Fibroblast of skin of back (primary cell): ENCODE measurements around the gene ARHGEF7.
A peak's percentile ranks its signal among the peaks of the same experiment; 100 is the strongest.
"Not testable (repeated sequence)": the region's sequence is repeated elsewhere in the genome, so short reads cannot be mapped to it uniquely, and the experiment has no call there.

ENCODE experiments used
- DNase-seq: peaks from one replicate; pipeline ENCODE4 v3.0.0-alpha.2; 2013

The ARHGEF7 gene

DNA sequence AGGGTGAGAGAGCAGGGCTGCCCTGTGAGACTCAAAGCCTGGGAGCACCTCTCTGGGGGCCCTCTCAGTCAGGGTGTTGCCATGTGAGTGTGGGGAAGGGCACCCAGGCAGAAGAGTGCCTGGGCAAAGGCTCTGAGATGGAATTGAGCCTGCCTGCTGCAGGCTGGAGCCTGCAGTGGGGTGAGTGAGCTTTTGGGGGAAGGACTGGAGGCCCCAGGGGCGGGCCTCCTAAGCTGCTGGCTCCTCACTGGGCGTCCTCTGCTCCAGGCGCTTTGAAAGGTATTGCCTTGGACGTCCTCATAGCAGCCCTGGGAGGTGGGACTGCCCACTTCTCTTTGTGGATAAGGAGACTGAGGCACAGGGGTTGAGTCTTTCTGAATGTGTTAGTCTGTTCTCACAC, 60.3 kb downstream of the ARHGEF7 start:
- no peak for DNase-seq

DNA sequence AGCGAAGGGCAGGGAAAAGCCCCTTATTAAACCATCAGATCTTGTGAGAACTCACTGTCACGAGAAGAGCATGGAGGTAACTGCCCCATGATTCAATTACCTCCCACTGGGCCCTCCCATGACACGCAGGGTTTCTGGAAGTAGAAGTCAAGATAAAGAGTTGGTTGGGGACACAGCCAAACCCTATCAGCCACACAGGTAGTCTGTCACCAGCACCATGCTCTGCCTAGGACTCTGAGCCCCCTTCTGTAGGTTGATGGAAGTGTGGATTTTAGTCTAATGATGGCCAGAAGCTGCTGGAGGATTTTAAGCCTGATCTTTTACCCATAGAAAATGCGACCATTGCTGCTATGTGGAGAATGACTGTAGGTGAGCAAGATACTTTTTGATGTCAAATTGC, 60.8 kb downstream of the ARHGEF7 start:
- no peak for DNase-seq

DNA sequence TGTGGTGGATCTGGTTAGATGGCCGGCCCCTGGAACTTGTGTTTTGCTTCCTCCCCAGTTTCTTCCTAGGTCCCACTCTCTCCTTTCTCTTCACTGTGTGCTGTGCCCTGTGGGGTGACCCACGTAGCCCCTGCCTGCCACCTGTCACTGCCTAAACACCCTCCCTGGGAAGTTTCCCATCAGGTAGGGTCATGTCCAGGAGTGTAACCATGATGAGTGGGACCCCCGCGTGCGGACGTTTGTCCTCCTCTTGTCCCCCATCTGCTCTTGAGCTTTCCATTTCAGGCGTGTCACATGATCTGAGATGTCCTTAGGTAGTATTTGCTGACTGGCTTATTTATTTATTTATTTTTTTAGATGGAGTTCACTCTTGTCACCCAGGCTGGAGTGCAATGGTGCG, 61.3 kb downstream of the ARHGEF7 start:
- no peak for DNase-seq

DNA sequence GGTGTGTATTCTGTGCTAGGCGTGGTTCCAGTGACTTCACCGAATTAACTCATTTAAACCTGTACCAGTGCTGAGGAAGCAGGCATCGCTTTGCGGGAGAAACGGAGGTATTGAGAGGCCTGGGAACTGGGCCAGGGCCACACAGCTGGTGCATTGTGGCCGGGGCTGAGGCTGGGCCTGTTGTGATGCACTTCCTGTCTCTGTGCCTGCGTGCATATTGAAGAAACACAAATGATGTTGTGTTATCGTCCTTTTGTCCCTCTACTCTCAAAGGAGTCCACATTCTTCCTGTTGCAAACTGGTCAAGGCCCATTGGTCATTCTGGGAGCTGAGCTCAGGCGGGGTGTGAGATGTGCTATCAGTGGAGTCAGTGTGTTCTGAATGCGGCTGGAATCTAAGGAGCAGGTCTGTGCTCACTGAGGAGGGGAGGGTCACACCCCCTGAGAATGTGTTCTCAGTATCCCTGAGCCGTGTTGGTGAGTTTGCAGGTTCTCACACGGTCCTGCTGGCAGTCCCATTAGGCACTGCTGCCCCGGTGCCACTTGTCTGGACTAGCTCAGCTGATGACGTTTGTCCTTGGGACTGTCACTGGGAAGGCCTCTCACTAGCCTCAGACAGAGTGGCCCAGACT, 62.1 kb downstream of the ARHGEF7 start:
- peak; percentile 68 for DNase-seq

DNA sequence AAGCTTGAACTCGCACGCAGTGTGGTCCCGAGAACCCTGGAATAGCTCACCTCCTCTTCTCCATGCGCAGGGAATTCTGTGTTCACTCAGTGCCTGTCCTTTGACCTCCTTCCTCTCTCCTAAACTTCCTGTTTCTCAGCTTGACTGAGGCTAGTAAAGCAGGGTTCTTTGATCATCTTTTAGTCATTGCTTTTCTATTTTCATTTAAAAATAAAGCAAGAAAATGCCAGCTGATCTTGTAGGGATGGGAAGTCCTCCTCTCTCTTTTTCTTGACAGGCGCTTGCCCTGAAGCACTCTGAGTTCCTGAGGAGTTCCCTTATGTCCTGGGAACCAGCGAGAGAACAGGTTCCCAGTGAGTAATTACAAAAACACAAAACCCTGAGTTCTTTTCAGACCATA, 62.8 kb downstream of the ARHGEF7 start:
- peak; percentile 98 for DNase-seq

DNA sequence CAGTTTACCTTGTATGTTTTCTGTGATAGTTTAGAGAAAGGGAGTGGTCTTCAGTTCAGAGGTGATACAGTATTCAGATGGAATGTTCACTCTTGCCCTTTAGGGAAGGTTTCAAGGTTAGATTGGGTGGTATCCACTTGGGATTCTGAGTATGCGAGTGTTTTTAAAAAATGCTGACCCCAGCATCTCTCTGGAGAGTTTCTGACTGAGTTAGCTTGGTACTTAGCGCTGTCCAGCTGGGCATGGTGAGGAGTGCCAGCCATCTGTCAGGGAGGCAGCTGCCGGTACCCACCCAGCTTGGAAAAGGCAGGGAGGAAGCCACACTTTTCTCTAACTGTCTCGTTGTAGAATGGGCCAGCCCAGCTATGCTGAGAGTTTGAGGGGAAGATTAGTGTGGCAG, 63.3 kb downstream of the ARHGEF7 start:
- DNase-seq = peak; percentile 74

DNA sequence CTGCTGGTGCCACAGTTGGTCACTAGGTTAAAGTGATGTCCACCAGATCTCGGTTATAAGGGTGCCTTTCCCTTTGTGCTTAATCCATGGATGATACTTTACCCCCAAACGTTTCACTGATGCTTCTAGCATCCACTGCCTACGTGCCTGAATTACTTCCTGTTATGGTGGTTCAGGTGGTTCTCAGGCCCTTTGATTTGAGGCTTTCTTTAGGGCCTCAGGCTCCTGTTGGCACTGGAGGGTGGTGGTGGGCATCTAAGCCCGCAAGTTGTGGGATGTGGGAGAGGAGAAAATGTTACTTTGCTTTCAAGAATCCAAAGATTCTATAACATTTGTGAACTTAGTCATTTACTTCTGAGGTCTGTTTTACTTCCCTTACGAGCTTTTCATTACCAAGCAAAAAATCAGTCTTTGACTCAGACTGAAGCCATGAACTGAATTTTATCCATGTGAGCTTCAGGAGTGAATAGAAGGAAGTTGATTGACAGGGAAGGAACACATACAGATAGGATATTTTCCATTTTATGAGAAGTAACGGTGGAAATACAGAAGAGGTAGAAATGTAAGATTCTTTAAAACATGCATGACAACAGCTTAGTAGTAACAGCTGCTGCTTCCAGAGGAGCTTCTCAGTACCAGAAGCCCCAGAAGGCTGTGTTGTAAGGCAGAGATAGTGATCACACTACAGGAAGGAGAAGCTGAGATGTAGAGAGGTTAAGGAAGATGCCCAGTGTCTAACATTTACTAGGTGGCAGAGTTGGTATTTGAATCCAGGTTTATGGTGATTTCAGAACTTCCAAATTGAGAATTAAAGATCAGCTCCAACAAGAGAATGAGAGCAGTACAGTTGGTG, 65.0 kb downstream of the ARHGEF7 start:
- peak; percentile 82 for DNase-seq

DNA sequence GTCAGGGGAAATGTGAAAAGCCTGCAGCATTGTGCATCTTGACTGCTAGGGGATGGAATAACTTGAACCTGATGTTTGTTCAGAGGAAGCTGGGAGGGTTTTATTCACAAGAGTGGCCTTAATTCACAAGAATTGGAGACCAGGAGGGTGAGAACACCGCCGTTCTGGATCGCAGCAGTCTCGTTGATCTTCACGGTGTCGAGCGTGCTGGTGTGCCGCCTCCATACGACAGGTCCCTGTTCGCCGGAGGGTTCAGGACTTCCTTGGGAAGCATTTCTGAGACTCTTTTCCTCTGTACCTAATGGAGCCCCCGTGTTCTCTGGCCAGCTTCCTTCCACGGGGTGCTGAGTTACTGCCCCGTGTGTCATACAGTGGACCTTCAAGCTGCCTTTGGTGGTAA, 66.9 kb downstream of the ARHGEF7 start:
- DNase-seq = no peak

DNA sequence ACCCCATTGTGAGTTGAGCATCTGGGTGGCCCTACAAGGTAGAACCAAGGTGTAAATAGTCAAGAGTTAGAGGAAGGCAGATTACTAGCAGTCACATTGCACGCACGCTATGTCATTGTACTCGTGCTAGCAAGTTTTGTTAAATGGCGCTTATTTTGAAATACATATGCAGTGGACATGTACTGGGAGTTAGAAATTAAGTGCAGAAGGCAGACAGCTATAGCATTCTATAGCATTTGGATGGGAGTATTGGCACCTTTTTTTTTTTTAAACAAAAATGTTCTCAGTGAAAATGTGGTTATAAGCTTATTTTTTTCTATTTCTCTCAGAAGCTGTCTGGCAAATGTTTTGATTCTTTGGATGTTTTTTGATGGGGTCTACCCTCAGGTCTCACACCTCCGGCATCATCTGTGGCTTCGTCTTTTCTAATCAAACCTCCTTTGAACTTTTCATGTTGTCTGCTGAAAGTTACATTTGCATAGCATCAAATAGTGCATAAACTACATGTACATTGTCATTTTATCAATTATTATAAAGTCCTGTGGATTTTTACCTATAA, 68.1 kb downstream of the ARHGEF7 start:
- no peak for DNase-seq

DNA sequence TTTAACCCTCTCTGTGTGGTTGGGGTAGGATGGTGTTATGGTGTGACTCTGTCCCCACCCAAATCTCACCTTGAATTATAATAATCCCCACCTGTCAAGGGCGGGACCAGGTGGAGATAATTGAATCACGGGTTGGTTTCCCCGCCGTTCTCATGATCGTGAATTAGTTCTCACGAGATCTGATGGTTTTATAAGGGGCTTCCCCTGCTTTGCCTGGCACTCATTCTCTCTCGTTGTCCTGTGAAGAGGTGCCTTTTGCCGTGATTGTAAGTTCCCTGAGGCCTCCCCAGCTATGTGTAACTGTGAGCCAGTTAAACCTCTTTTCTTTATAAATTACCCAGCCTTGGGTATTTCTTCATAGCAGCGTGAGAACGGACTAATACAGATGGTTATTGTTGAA, 68.8 kb downstream of the ARHGEF7 start:
- DNase-seq = no peak

DNA sequence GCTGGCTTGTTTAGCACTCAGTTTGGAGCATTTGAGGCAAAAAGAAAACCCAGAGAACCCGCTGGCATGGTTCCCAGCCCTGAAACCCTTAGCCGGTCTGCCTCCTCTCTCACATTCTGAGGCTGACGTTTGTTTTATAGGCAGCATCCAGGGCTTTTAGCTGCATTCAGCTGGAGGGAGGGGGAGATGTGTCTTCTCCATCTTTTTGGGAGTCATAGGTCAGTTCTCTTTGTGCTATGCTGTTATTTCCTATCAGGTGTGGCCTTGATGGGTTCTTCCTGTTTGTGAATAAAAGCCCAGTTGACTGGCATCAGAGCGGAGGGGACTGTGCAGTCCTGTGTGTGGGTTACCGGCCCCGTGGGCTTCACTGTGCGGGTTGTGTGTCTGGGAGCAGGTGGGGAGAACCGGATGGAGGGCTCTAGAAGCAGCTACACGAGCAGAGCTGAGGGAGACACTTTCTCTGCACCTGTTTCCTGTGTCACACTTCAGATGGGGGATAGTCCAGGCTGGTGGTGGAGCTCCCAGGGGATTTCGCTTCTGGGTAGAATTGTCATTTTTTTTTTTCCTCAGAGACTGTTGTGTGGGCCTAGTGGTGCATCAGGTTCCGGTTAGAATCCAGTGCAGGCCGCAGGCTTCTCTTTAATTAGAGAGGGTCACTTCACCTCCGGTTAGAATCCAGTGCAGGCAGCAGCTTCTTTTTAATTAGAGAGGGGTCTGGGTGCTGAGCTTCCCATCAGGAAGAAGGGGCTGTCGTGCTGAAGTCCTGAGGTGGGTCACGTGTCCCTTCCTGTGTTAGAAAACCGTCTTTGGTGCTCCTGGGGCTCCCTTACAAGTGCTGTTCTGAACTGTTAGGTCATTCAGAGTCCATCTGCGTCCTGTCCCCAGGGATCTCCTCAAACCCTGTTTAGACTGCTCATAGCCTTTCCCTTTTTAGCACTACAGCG, 69.6 kb downstream of the ARHGEF7 start:
- DNase-seq = peak; percentile 47

DNA sequence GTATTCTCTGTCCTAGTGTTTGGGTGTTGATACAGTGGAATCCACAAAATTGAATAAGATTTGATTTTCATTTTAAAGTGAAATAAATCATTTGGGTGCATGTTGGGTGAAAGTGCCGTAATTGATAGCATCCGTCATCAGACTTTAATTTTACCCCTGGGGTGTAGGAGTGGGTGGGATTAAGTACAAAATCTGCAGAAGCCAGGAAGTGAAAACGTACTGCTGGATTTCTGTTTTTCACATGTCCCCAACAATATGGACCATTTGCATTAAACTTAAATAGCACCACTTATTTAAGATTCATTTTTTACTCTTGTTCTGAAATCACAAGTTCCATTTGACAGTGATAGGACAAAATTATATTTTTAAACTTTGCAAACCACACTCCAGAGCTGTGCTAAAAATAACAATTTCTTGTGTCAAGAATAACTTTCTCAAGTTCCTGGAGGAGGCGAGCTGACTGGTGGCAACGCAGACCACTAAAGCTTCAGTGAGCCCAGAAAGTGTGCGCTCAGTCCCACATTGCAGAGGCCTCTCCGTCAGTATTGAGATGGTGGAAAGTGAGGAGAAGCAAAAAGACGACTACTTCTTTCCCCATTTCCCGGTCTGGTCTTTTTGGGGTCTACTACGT, 71.3 kb downstream of the ARHGEF7 start:
- peak; percentile 35 for DNase-seq

DNA sequence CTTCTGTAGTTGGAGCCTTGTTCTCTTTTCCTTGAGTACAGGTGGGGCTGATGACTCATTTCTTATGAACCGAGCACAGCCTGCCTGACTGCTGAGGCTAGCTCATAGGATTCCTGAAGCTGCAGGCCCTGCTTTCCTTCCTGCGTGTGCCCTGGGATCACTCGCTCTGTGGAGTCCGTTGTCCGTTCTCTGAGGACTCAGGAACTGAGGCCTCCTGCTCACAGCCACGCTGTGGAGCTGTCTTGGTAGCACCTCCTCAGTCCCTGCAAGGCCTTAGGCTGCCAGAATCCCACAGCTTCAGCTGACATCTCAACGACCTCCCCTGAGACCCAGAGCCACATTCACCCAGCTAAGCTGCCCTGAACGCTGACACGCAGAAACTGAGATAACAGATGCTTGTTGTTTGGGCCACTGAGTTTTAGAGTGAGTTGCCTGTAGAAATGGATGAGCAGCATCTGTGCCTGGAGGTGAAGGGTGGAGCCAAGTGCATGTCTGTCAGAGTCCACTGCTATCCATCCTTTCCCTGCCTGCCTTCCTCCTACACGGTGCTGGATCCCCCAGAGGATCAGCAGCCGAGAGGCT, 72.9 kb downstream of the ARHGEF7 start:
- no peak for DNase-seq

DNA sequence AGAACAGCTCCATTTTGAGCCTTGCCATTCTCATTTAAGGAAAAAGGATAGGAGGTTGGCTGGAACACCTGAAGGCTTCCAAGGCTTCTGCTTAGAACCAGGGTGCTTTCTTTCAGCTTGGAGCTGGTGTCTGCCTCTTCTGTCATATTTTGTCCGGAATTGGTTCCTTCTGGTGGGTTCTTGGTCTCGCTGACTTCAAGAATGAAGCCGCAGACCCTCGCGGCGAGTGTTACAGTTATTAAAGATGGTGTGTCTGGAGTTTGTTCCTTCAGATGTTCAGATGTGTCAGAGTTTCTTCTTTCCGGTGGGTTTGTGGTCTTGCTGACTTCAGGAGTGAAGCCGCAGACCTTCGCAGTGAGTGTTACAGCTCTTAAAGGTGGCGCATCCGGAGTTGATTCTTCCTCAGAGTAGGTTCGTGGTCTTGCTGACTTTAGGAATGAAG, 74.0 kb downstream of the ARHGEF7 start:
- DNase-seq = not testable (repeated sequence)

DNA sequence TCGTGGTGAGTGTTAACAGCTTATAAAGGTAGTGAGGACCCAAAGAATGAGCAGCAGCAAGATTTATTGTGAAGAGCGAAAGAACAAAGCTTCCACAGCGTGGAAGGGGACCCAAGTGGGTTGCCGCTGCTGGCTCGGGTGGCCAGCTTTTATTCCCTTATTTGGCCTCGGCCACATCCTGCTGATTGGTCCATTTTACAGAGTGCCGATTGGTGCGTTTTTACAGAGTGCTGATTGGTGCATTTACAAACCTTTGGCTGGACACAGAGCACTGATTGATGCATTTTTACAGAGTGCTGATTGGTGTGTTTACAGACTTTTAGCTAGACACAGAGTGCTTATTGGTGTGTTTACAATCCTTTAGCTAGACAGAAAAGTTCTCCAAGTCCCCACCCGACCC, 74.4 kb downstream of the ARHGEF7 start:
- not testable (repeated sequence) for DNase-seq

DNA sequence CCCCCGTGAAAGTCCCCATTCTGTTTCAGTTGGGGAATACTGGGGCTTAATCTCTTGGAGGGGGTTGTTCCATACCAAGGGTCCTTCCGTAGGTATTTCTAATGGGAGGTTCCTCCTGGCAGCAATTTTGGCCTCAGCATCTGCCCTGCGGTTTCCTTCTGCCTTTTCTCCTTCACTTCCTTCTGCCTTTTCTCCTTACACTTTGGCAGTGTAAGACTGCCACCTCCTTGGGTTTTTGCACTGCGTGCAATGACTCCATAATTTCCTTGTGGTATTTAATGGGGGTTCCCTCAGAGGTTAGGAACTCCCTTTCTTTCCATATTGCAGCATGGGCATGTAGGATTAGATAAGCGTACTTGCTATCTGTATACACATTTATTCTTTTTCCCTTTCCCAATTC, 78.1 kb downstream of the ARHGEF7 start:
- not testable (repeated sequence) for DNase-seq

DNA sequence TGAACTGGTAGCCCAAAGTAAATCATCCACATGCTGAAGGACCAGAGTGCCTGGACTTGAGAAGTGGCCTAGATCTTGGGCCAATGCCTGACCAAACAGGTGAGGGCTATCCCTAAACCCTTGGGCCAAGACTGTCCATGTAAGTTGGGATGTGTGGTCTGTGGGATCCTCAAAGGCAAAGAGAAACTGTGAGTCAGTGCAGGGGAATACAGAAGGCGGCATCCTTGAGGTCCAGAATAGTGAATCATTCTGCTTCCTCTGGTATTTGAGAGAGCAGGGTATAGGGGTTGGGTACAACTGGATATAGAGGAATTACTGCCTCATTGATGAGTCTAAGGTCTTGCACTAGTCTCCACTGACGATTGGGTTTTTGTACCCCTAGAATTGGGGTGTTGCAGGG, 79.5 kb downstream of the ARHGEF7 start:
- peak; percentile 93 for DNase-seq

DNA sequence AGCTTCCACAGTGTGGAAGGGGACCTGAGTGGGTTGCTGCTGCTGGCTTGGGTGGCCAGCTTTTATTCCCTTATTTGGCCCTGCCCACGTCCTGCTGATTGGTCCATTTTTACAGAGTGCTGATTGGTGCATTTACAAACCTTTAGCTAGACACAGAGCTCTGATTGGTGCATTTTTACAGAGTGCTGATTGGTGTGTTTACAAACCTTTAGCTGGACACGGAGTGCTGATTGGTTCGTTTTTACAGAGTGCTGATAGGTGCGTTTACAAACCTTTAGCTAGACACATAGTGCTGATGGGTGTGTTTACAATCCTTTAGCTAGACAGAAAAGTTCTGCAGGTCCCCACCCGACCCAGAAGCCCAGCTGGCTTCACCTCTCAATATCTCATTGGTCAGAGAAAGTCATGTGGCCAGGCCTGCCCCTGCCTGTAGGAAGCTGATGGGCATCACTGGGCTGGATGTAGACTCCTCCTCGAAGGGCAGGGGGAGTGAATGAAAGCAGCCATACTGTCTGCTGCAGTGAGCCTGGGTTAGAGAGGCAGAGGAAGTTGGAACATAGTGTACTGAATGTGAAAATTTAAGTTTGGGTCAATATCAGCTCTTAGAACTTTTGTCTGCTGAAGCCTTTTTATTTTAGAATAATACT, 83.7 kb downstream of the ARHGEF7 start:
- DNase-seq = not testable (repeated sequence)

DNA sequence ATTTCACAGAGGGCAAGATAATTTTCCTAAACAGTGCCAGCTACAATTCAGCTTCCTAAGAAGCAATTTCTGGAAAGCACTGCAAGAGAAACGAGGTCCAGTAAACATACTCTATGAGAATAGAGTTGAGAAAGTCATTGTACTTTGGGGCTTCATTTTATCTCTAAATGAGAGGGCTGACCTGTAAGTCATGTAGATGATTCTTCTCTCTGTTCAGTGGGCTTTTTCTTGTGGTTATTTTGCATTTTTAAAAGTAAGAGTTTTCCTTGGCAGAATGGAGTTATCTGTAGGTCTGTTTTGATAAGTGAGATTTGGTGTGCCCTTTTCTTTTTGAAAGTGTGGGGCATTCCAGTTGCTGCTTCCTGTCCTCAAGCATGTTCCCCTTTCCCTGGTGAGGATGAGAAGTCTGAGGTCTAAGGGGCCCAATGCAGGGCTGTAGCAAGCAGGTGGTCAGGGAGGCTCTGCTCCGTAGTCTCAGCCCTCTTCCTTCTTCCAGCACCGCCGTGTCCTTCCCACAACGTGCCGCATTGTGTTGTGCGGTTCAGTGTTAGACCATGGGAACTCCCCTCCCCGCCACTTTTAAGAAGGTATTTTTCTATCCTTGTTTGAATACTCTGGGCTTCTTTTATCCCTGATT, 86.3 kb downstream of the ARHGEF7 start:
- no peak for DNase-seq

DNA sequence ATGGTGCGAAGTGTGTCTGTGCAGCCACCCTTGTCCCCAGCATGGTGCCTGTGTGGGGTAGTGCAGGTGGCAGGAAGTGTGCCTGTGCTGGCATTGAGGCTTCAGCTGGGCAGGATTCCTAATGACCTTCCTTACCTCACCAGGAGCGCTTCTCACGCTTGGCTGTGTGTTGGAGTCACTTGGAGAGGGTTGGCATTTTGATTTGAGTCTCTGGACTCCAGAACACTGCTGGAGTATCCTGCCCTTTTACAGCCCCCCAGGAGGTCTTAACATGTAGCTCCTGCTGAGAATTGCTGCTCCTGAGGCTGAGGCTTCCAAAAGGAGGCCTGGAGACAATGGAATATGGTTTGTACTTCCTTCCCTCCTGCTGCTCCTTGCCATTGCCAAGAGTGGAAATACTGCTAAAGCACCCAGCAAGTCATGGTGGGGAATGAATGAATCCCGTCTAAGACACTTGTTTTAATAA, 87.1 kb downstream of the ARHGEF7 start:
- no peak for DNase-seq

DNA sequence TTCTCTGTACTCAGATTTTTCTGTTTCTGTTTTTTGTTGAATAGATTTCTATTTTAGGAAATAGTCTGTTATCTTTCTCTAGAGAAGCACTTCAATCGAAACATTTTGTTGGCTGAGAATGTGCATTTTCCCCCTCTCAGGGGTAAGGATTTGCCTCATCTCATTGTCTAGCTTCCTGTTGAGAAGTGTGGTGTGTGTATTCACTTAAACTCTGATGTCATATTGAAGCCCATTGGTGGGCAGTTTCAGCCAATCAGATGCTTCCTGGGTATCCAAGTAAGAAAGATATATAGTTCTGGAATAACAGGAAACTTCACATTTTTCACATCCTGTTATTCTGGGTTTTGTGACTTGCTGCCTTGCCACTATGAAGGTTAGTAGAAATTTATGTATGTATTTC, 87.6 kb downstream of the ARHGEF7 start:
- DNase-seq = peak; percentile 97
